ENCODE measurements around the gene MAT1A. TPM values are rescaled to one million over a fixed set of nuclear protein-coding genes. Genes with fewer than 3 reads are reported as not detected.

The MAT1A gene
- polyA plus RNA-seq, 1 donor: 0.10 TPM

GRCh38 chr10:80275756-80276155 is 13.7 kb downstream of the MAT1A start:
- WGBS (ENCODE audit: insufficient coverage, low lambda C conversion rate): no CpG with 5 or more reads among the region's 7 CpGs
- no peak for DNase-seq
- Histone ChIP-seq H3K9me3 (ENCODE audit: control insufficient read depth, low read depth, low read length) (no peaks in the 10 kb centered on the region), H3K4me1 (ENCODE audit: control insufficient read depth, insufficient read depth, low read length) (peaks cover 25% of the 10 kb centered on the region), H3K27me3 (ENCODE audit: control insufficient read depth, insufficient read depth, low read length) (no peaks in the 10 kb centered on the region), H3K27ac (ENCODE audit: low read length) (no peak overlapping the region), H3K4me3 (ENCODE audit: low read length) (no peak overlapping the region), H3K36me3 (ENCODE audit: control insufficient read depth, insufficient read depth, low read length) (no peaks in the 10 kb centered on the region)

- Histone ChIP-seq H3K36me3 (ENCODE audit: control insufficient read depth, insufficient read depth, low read length) (no peaks in the 10 kb centered on the region), H3K4me3 (ENCODE audit: low read length) (no peak overlapping the region), H3K27ac (ENCODE audit: low read length) (no peak overlapping the region), H3K27me3 (ENCODE audit: control insufficient read depth, insufficient read depth, low read length) (no peaks in the 10 kb centered on the region), H3K4me1 (ENCODE audit: control insufficient read depth, insufficient read depth, low read length) (peaks cover 25% of the 10 kb centered on the region), H3K9me3 (ENCODE audit: control insufficient read depth, low read depth, low read length) (no peaks in the 10 kb centered on the region)
- no peak for DNase-seq
- no CpG with 5 or more reads among the region's 3 CpGs for WGBS (ENCODE audit: insufficient coverage, low lambda C conversion rate)
Observed at GRCh38 chr10:80275135-80275498, 14.3 kb downstream of the MAT1A start.

GRCh38 chr10:80274396-80275134 is 14.9 kb downstream of the MAT1A start:
- WGBS (ENCODE audit: insufficient coverage, low lambda C conversion rate): 64% methylated on average over 3 of the region's 18 CpGs
- peak overlapping the region; percentile 40 for H3K27ac ChIP-seq (ENCODE audit: low read length)

GRCh38 chr10:80273523-80274170 is 15.8 kb downstream of the MAT1A start:
- H3K4me1 ChIP-seq (ENCODE audit: control insufficient read depth, insufficient read depth, low read length): peaks cover 25% of the 10 kb centered on the region
- H3K4me3 ChIP-seq (ENCODE audit: low read length): no peak overlapping the region
- no peak for DNase-seq
- no CpG with 5 or more reads among the region's 14 CpGs for WGBS (ENCODE audit: insufficient coverage, low lambda C conversion rate)
- no peaks in the 10 kb centered on the region for H3K27me3 ChIP-seq (ENCODE audit: control insufficient read depth, insufficient read depth, low read length)
- no peaks in the 10 kb centered on the region for H3K36me3 ChIP-seq (ENCODE audit: control insufficient read depth, insufficient read depth, low read length)
- H3K9me3 ChIP-seq (ENCODE audit: control insufficient read depth, low read depth, low read length): no peaks in the 10 kb centered on the region
- peak overlapping the region; percentile 23 for H3K27ac ChIP-seq (ENCODE audit: low read length)

More at GRCh38 chr10:80274396-80275134, 14.9 kb downstream of the MAT1A start:
- H3K4me3 ChIP-seq (ENCODE audit: low read length): no peak overlapping the region
- no peaks in the 10 kb centered on the region for H3K27me3 ChIP-seq (ENCODE audit: control insufficient read depth, insufficient read depth, low read length)
- no peaks in the 10 kb centered on the region for H3K9me3 ChIP-seq (ENCODE audit: control insufficient read depth, low read depth, low read length)
- H3K4me1 ChIP-seq (ENCODE audit: control insufficient read depth, insufficient read depth, low read length): peaks cover 25% of the 10 kb centered on the region
- no peaks in the 10 kb centered on the region for H3K36me3 ChIP-seq (ENCODE audit: control insufficient read depth, insufficient read depth, low read length)
- peak; percentile 52 to 70 for DNase-seq

DNA sequence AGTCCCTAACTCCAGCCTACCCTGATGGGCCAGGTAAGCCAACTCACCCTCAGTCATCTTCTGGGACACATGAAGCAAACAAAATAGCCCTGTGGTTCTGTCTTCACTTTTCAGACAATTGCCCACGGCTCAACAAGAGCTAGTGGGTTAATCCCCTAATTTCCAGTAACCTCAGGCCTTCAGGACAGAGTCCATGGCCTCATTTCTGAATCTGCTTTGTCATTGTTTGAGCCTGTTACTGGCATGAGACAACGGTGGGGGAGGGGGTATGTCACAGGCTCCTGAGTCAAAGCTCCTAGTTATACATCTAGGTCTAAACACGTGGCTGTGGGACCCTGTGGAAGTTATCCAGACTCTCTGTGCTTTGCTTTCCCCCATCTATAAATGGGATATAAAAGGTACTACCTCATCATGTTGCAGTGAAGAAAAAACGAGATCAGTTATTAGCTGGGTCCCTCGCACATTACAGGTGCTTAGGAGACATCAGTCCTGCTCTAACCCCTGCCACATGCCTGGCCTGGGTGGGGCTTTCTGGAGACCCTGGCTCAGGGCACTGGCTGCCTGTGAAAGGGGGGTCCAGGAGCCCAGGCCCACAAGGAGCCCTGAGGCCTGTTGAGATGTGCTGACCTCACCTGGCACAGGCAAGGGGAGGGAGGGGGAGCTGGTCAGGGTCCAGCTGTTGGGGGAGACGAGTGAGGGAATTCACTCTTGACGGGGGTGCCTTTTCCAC is 16.5 kb downstream of the MAT1A start:
- Histone ChIP-seq H3K36me3 (ENCODE audit: control insufficient read depth, insufficient read depth, low read length) (no peaks in the 10 kb centered on the region), H3K4me3 (ENCODE audit: low read length) (no peak overlapping the region), H3K4me1 (ENCODE audit: control insufficient read depth, insufficient read depth, low read length) (peaks cover 25% of the 10 kb centered on the region), H3K27me3 (ENCODE audit: control insufficient read depth, insufficient read depth, low read length) (no peaks in the 10 kb centered on the region), H3K9me3 (ENCODE audit: control insufficient read depth, low read depth, low read length) (no peaks in the 10 kb centered on the region), H3K27ac (ENCODE audit: low read length) (no peak overlapping the region)
- WGBS (ENCODE audit: insufficient coverage, low lambda C conversion rate): no CpG with 5 or more reads among the region's 7 CpGs
- DNase-seq: peak; percentile 65 to 78

GRCh38 chr10:80271416-80271815 is 18.0 kb downstream of the MAT1A start:
- Histone ChIP-seq H3K4me3 (ENCODE audit: low read length) (no peak overlapping the region), H3K9me3 (ENCODE audit: control insufficient read depth, low read depth, low read length) (no peaks in the 10 kb centered on the region), H3K4me1 (ENCODE audit: control insufficient read depth, insufficient read depth, low read length) (peaks cover 25% of the 10 kb centered on the region), H3K36me3 (ENCODE audit: control insufficient read depth, insufficient read depth, low read length) (no peaks in the 10 kb centered on the region), H3K27ac (ENCODE audit: low read length) (no peak overlapping the region), H3K27me3 (ENCODE audit: control insufficient read depth, insufficient read depth, low read length) (no peaks in the 10 kb centered on the region)
- WGBS (ENCODE audit: insufficient coverage, low lambda C conversion rate): no CpG with 5 or more reads among the region's 5 CpGs
- DNase-seq: no peak

- no CpG with 5 or more reads among the region's 7 CpGs for WGBS (ENCODE audit: insufficient coverage, low lambda C conversion rate)
- H3K27me3 ChIP-seq (ENCODE audit: control insufficient read depth, insufficient read depth, low read length): no peaks in the 10 kb centered on the region
Observed at GRCh38 chr10:80270887-80271286, 18.6 kb downstream of the MAT1A start.

GRCh38 chr10:80268938-80269588 is 20.4 kb downstream of the MAT1A start:
- H3K36me3 ChIP-seq (ENCODE audit: control insufficient read depth, insufficient read depth, low read length): no peaks in the 10 kb centered on the region
- H3K9me3 ChIP-seq (ENCODE audit: control insufficient read depth, low read depth, low read length): no peaks in the 10 kb centered on the region
- peaks cover 20% of the 10 kb centered on the region for H3K4me1 ChIP-seq (ENCODE audit: control insufficient read depth, insufficient read depth, low read length)
- no peak for DNase-seq
- H3K4me3 ChIP-seq (ENCODE audit: low read length): no peak overlapping the region
- H3K27me3 ChIP-seq (ENCODE audit: control insufficient read depth, insufficient read depth, low read length): no peaks in the 10 kb centered on the region
- WGBS (ENCODE audit: insufficient coverage, low lambda C conversion rate): no CpG with 5 or more reads among the region's 4 CpGs
- H3K27ac ChIP-seq (ENCODE audit: low read length): no peak overlapping the region

More at GRCh38 chr10:80270887-80271286, 18.6 kb downstream of the MAT1A start:
- no peak for DNase-seq
- Histone ChIP-seq H3K36me3 (ENCODE audit: control insufficient read depth, insufficient read depth, low read length) (no peaks in the 10 kb centered on the region), H3K4me1 (ENCODE audit: control insufficient read depth, insufficient read depth, low read length) (peaks cover 25% of the 10 kb centered on the region), H3K4me3 (ENCODE audit: low read length) (no peak overlapping the region), H3K9me3 (ENCODE audit: control insufficient read depth, low read depth, low read length) (no peaks in the 10 kb centered on the region), H3K27ac (ENCODE audit: low read length) (no peak overlapping the region)

DNA sequence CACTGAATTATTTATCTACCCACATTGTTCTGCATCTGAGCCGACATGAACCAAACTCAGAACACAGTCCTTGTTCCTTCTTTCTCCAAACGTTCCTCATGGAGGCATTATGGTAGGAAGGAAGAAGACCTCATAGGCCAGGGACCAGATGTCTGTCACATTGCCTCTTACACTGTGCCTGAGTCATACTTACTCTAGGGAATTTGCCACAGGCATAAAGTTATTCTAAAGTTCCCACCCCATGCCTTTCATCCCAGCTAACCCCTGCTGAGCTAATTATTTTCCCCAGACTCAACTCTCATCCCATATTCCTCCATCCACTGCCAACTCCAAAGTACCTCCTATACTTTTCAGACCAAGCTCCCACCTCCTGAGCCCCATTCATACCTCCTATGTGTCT is 21.2 kb downstream of the MAT1A start:
- Histone ChIP-seq H3K27ac (ENCODE audit: low read length) (no peak overlapping the region), H3K4me3 (ENCODE audit: low read length) (no peak overlapping the region), H3K27me3 (ENCODE audit: control insufficient read depth, insufficient read depth, low read length) (no peaks in the 10 kb centered on the region), H3K36me3 (ENCODE audit: control insufficient read depth, insufficient read depth, low read length) (no peaks in the 10 kb centered on the region), H3K9me3 (ENCODE audit: control insufficient read depth, low read depth, low read length) (no peaks in the 10 kb centered on the region), H3K4me1 (ENCODE audit: control insufficient read depth, insufficient read depth, low read length) (peaks cover 12% of the 10 kb centered on the region)
- WGBS (ENCODE audit: insufficient coverage, low lambda C conversion rate): no CpG with 5 or more reads among the region's 2 CpGs
- no peak for DNase-seq

DNA sequence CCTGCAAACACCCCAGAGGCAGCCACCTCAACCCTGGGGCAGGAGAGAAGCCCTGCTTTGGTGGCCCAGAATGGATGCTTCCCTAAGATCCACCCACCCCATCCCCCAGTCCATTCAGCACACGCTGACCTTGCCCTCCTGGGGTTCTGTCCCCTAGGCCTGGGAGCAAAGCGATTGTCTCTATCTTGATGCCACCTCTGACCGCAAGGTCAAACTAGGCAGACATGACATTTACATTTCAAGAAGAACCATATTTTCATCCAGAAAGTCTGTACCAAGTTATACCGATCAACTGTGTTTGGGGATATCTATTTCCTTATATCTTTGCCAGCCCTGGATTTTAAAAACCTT is 23.0 kb downstream of the MAT1A start:
- Histone ChIP-seq H3K36me3 (ENCODE audit: control insufficient read depth, insufficient read depth, low read length) (no peaks in the 10 kb centered on the region), H3K4me3 (ENCODE audit: low read length) (no peak overlapping the region), H3K27ac (ENCODE audit: low read length) (no peak overlapping the region), H3K27me3 (ENCODE audit: control insufficient read depth, insufficient read depth, low read length) (no peaks in the 10 kb centered on the region), H3K4me1 (ENCODE audit: control insufficient read depth, insufficient read depth, low read length) (no peaks in the 10 kb centered on the region), H3K9me3 (ENCODE audit: control insufficient read depth, low read depth, low read length) (no peaks in the 10 kb centered on the region)
- DNase-seq: no peak
- WGBS (ENCODE audit: insufficient coverage, low lambda C conversion rate): 83% methylated on average over 1 of the region's 4 CpGs

Data from large intestine (tissue), 3 donors.